HG03460 (cell line): Measurements from ENCODE around the gene RASGEF1C.

Experiments used
- ATAC-seq: cut with Tn5 transposase; IDR thresholded peaks from one replicate; pipeline ENCODE4 v1.9.1; 2021; ENCODE audit not compliant: unreplicated experiment

The RASGEF1C gene

GRCh38 chr5:180160789-180161188 is 48.2 kb downstream of the RASGEF1C start:
- no peak for ATAC-seq

DNA sequence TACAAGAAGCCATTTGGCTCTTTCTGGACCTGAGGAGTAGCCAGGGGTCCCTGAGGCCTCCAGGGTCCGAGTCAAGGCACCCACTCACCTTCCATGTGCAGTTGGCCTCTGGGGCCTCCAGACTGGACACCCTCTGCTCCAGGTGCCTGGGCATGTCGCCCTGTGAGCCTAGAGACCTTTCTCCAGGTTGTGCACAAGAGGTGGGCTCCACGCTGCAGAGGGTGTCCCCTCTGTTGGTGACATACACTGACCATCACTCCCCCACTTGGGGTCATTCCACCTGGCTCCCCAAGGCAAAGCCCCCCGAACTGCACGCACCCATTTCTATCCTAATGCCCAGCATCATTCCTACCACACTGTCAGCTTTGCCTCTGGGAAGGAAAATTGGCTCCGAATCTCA is 48.8 kb downstream of the RASGEF1C start:
- ATAC-seq: no peak

- no peak for ATAC-seq
These were observed 49.3 kb downstream of the RASGEF1C start for GRCh38 chr5:180159756-180160155.

- ATAC-seq: no peak
These were observed 51.1 kb downstream of the RASGEF1C start for GRCh38 chr5:180157866-180158265.

- no peak for ATAC-seq
These were observed 52.9 kb downstream of the RASGEF1C start for GRCh38 chr5:180156141-180156540.

- no peak for ATAC-seq
These were observed 53.6 kb downstream of the RASGEF1C start for GRCh38 chr5:180155365-180155926.

DNA sequence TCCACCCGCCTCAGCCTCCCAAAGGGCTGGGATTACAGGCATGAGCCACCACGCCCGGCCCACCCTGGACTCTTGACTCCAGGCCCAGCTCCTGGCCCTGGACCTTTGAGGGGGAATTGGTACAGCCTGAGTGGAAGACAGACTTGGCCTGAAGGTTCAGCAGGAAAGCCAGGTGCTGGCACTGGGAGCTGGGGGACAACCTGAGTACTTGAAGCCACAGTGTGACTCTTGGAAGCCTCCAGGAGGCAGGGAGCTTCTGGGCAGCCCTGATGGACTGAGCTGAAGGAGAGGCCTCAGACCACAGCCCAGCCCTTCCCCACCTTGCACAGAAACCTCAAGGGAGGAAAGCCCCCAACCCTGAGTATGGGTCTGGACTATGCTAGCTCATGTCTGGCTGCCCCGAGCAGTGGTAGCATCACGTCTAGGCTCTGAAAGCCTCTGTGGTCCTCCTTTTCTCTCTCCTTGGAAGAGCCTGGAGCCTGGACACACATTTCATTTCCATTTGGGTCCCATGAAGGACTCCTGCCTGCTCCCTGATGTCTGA is 54.1 kb downstream of the RASGEF1C start:
- ATAC-seq: no peak

DNA sequence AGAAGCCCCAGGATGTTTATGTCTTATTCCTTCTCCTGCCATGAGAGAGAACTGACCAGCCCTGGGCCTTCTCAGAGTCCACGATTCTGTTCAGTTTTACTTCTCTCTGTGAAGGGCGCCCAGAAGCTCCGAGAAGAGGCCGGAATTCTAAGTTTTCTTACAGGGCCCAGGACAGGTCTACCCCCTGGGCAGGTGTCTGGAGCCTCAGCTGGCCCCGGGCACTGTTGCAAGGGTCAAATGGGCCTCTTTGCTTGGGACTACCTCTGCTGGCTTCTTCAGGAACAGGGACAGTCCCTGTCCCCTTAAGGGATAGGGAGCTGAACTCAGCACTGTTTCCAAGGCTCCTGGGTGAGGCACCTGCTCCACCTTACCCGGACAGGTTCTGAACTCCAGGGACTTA is 55.0 kb downstream of the RASGEF1C start:
- ATAC-seq: no peak

- ATAC-seq: no peak
These were observed 55.9 kb downstream of the RASGEF1C start for GRCh38 chr5:180153099-180153498.

DNA sequence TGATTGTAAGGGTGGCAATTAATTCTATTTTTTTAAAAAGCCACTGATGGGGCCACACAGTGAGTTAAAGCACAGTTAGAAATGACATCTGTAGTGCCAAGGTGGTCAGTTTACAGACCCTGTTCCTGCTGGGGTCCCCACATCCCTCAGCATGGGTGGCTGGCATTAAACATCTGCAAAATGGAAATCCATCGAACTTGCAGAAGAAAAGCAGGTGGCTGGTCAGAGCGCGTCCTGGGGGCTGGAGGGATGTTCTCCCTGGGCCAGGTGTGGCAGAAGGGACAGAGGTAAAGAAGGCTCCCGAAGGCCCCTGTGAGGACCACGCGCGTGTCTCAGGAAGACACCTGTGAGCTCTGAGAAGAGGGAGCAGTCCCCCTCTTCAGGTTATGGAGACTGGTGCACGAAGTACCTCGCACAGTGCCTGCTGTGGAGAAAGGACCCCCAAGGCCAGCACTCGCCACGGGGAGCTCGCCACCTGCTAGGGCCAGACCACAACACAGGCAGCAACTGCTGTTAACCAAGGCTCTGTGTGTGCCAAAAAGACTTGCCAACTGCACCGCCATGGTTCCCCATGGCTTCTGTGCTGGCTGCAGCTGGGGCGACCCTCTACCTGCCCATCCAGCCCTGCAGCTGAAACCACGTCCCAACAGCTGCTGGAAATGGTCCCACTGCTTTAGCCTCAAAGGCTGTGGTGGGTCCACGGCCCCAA is 65.2 kb downstream of the RASGEF1C start:
- ATAC-seq: no peak

DNA sequence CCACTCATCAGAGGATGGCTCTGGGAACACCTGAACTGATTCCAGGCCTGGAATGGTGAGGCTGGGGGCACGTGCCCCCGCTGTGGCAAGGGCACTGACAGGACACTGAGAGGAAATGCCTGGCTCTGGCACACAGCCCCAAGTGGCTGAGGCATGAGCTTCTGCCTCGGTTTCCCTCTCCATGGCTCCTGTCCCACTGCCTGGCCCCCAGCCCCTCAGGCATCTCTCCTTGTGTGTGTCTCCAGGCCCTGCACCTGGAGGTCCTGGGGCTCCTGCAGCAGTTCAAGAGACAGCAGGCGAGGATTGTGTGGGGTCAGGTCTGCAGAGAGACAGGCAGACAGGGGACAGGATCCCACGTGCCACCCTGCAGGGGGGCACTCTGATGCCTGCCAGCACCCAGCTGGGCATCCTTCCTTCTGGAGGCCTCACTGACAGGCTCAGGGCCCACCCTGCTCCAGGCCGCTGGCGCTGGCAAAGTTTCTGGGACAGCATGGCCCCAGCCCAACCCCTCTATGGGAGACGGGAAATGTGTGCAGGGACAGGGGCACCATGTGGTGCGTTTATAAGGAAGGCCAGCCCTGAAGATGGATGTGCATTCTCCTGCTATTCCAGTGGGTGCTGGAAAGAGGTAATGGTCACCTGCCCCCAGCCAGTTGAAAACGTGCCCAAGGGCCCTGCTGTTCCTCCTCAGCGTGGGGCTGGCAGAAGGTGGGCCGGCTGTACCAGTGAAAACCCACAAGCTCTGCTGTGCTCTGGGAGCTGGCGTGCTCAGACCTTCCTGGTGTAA is 66.0 kb downstream of the RASGEF1C start:
- no peak for ATAC-seq

GRCh38 chr5:180142021-180142765 is 66.8 kb downstream of the RASGEF1C start:
- ATAC-seq: no peak

- ATAC-seq: no peak
These were observed 67.8 kb downstream of the RASGEF1C start for GRCh38 chr5:180141068-180141660.

GRCh38 chr5:180140571-180140970 is 68.4 kb downstream of the RASGEF1C start:
- no peak for ATAC-seq

GRCh38 chr5:180140079-180140554 is 68.9 kb downstream of the RASGEF1C start:
- ATAC-seq: no peak

DNA sequence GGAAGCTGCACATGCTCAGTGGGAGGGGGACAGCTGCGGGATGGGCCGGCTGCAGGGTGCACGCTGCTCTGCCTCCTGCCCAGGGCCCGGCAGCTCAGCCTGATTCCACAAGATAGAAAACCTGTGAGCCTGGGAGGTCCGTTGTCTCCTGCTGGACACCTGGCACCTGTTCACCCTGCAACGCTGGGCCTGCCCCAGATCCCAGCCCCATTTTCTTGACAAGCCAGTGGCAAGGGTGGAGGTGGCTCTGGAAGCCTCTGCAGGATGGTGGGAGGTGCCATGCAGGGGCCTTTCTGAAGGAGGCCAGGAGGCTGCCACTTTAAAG is 69.3 kb downstream of the RASGEF1C start:
- no peak for ATAC-seq

GRCh38 chr5:180138976-180139730 is 69.9 kb downstream of the RASGEF1C start:
- ATAC-seq: no peak

DNA sequence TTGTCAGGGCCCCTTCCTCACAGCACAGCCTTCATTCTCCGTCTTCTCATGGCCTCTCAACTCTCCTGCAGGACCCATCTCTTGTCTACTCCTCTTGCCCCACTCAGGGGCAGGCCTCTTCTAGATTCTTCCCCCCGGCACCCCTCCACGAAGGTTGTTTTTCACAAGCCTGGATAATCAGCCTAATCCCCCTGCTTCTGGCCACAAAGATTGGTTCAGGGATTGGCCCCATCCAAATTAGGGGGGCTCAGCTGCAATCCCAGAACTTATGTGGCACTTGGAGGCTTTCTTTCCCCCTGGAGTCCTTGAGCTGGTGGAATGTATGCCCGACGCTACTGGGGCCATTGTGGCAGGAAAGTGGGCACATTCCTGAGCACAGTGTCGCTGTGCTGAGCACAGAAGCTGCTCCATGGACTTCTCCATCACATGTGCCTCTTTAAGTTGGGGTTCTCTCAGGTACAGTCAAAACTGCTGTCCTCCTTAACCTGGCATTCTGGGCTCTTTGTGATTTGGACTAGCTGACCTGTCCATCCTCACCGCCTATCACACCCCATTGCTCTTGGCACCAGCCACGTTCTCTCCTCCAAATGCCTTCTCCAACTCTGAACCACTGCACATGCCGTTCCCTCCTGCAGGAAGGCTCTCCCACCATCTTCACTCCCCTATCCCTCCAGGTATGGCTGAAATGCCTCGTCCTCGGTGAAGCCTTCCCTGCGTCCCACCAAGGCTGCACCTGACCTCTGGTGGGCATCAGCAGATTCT is 70.6 kb downstream of the RASGEF1C start:
- ATAC-seq: no peak
